Daoy (cell line): ENCODE results near the gene CAPN15. TPM values are rescaled to one million over a fixed set of nuclear protein-coding genes. Genes with fewer than 3 reads are reported as not detected.
"Not testable (repeated sequence)": the region's sequence is repeated elsewhere in the genome, so short reads cannot be mapped to it uniquely, and the experiment has no call there.

ENCODE experiments used
- DNase-seq: peaks from one replicate; pipeline ENCODE4 v3.0.0-alpha.2; 2015; ENCODE audit warnings: low read depth
- total RNA-seq: library from RNA; depleted of rRNA; stranded (reverse); fragments of >200 nt; shearing (Covaris generic); gene quantifications from 2 replicates; pipeline ENCODE4 v1.2.3, GENCODE V29; 2014; rRNA removed

The CAPN15 gene
- 23.3 and 23.4 TPM in 2 replicates for total RNA-seq

- peak; percentile 87 for DNase-seq
Measured at GRCh38 chr16:527015-527903, at the start of gene CAPN15. Gene CAPN15 (plus strand): TSS chr16:527712. CDS start chr16:546839, 19,127 bp downstream.

GRCh38 chr16:478287-478686, 49.2 kb upstream of the CAPN15 start:
- not testable (repeated sequence) for DNase-seq

GRCh38 chr16:482468-483185, 44.9 kb upstream of the CAPN15 start:
- no peak for DNase-seq

GRCh38 chr16:483341-484075, 44.0 kb upstream of the CAPN15 start:
- DNase-seq: no peak

GRCh38 chr16:489606-490005, 37.9 kb upstream of the CAPN15 start:
- DNase-seq: no peak

- no peak for DNase-seq
Measured at GRCh38 chr16:490768-491167, 36.7 kb upstream of the CAPN15 start.

- DNase-seq: no peak
Measured at GRCh38 chr16:491220-491919, 36.1 kb upstream of the CAPN15 start.

- DNase-seq: no peak
Measured at GRCh38 chr16:492211-492875, 35.2 kb upstream of the CAPN15 start.

GRCh38 chr16:494676-495075, 32.8 kb upstream of the CAPN15 start:
- DNase-seq: not testable (repeated sequence)

- peak; percentile 34 for DNase-seq
Measured at GRCh38 chr16:495127-495748, 32.3 kb upstream of the CAPN15 start.

GRCh38 chr16:496097-496886, 31.2 kb upstream of the CAPN15 start:
- no peak for DNase-seq

- no peak for DNase-seq
Measured at GRCh38 chr16:497258-497657, 30.3 kb upstream of the CAPN15 start.

GRCh38 chr16:499924-500323, 27.6 kb upstream of the CAPN15 start:
- DNase-seq: no peak

GRCh38 chr16:500709-501108, 26.8 kb upstream of the CAPN15 start:
- no peak for DNase-seq

- DNase-seq: no peak
Measured at GRCh38 chr16:502179-502943, 25.2 kb upstream of the CAPN15 start.

GRCh38 chr16:503150-504071, 24.1 kb upstream of the CAPN15 start:
- no peak for DNase-seq

GRCh38 chr16:505479-506245, 21.9 kb upstream of the CAPN15 start:
- no peak for DNase-seq
